OCI-LY1 (cell line): ENCODE data around the gene CSTB.

ENCODE experiments used
- EZH2 ChIP-seq: fragments of 200-600 bp; sonication (generic), shearing (Covaris generic); IDR thresholded peaks from 2 replicates; pipeline ENCODE4 v1.8.0; 2017; ENCODE audit warnings: borderline replicate concordance, mixed run types, mild to moderate bottlenecking, antibody characterized with exemption, low read length, moderate library complexity, mixed read lengths
- TF ChIP-seq, protein P1 (sequence below): fragments of 200-600 bp; sonication (generic), shearing (Covaris generic); IDR thresholded peaks from 2 replicates; pipeline ENCODE4 v1.5.1; 2017; ENCODE audit warnings: mild to moderate bottlenecking, antibody characterized with exemption, low read length, moderate library complexity, mixed read lengths

DNA sequence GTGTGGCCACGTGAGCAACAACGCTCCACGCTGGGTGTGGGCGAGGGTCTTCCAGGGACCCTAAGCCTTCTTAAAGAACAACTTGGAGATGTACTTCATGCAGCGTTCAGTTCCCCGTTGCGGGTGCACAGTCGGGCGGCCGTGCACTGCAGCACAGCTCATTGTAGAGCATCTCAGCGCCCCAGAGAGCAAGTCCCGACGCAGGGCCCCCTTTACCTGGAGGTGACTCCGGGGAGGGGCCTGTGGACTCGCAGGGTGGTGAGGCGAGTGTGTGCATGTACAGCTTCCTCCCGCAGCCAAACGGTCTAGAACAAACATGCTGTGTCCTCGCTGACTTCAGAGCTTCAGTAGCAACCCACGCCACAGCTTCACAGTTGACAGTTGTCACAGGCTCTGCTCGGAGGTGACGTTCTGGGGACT, 32.7 kb upstream of the CSTB start:
- TF ChIP-seq, protein P1, sequence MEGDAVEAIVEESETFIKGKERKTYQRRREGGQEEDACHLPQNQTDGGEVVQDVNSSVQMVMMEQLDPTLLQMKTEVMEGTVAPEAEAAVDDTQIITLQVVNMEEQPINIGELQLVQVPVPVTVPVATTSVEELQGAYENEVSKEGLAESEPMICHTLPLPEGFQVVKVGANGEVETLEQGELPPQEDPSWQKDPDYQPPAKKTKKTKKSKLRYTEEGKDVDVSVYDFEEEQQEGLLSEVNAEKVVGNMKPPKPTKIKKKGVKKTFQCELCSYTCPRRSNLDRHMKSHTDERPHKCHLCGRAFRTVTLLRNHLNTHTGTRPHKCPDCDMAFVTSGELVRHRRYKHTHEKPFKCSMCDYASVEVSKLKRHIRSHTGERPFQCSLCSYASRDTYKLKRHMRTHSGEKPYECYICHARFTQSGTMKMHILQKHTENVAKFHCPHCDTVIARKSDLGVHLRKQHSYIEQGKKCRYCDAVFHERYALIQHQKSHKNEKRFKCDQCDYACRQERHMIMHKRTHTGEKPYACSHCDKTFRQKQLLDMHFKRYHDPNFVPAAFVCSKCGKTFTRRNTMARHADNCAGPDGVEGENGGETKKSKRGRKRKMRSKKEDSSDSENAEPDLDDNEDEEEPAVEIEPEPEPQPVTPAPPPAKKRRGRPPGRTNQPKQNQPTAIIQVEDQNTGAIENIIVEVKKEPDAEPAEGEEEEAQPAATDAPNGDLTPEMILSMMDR: no peak
- TF ChIP-seq EZH2: no peak
